ENCODE data around the gene BYSL.

The BYSL gene

GRCh38 chr6:41895300-41896233 lies 25.7 kb upstream of the BYSL start, which contains the start of gene USP49:
TSS of gene USP49 (minus strand) at chr6:41895375. CDS start at chr6:41806983, 88,392 bp downstream.
- H3K36me3 Mint-ChIP-seq = no peaks in the 10 kb centered on the region
- H3K27me3 Mint-ChIP-seq = no peaks in the 10 kb centered on the region
- ATAC-seq (replicated peaks) (peak; percentile 91 to 94), DNase-seq (peak; percentile 82)
- H3K4me3 Mint-ChIP-seq = no peak within 1 kb of the TSS
- no peaks in the 10 kb centered on the region for H3K9me3 Mint-ChIP-seq
- peaks cover 5 to 12% of the 10 kb centered on the region in 2 donors for H3K4me1 Mint-ChIP-seq
- peak within 1 kb of the TSS; percentile 96 for H3K27ac Mint-ChIP-seq

GRCh38 chr6:41896281-41896680 lies 25.0 kb upstream of the BYSL start:
- Mint-ChIP-seq H3K27ac (peak overlapping the region; percentile 96), H3K4me3 (no peak overlapping the region), H3K27me3 (no peaks in the 10 kb centered on the region), H3K4me1 (peaks cover 5 to 12% of the 10 kb centered on the region in 2 donors), H3K36me3 (no peaks in the 10 kb centered on the region), H3K9me3 (no peaks in the 10 kb centered on the region)
- ATAC-seq (replicated peaks) (no peak), DNase-seq (no peak)

- H3K9me3 Mint-ChIP-seq = no peaks in the 10 kb centered on the region
- no peaks in the 10 kb centered on the region for H3K27me3 Mint-ChIP-seq
- H3K4me1 Mint-ChIP-seq = peaks cover 4 to 16% of the 10 kb centered on the region in 2 donors
- ATAC-seq (replicated peaks) (no peak), DNase-seq (no peak)
- H3K4me3 Mint-ChIP-seq = no peak overlapping the region
- peaks cover 2 to 10% of the 10 kb centered on the region in 2 donors for H3K36me3 Mint-ChIP-seq
- no peak overlapping the region for H3K27ac Mint-ChIP-seq
Measured at GRCh38 chr6:41900861-41901260, 20.4 kb upstream of the BYSL start.

DNA sequence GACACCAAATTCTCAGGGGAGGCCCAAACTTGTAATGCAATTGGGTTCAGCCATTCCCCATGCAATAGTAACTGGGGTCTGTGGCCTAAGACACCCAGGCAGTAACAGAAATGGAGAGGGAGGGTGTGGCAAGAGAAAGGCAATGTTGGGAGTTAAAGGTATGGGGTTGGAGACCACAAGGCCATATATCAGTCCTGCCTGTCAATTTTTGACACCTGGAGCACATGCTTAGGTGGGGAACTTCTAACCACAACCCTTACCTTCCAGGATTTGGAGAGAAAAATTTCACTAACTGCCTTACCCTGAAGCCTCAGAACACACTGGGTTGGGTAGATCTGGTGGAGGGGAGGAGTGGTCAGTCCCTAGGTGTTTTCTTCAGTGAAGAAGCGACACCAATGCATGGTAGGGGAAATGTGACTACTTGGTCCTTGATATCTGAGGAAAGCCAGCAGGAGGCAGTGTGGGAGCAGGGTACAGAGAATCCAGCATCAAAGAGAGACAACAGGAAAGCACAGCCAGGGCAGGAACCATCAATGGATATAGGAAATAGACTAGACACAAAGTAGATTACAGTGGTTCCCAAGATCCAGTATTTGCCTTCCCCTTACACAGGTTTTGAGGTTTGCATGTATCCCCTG lies 19.3 kb upstream of the BYSL start:
- no peak for DNase-seq
- ATAC-seq (replicated peaks) = peak; percentile 31 to 55
- H3K9me3 Mint-ChIP-seq = no peaks in the 10 kb centered on the region
- H3K4me1 Mint-ChIP-seq = peaks cover 0 to 6% of the 10 kb centered on the region in 2 donors
- peaks cover 6 to 21% of the 10 kb centered on the region in 2 donors for H3K36me3 Mint-ChIP-seq
- H3K27ac Mint-ChIP-seq = no peak overlapping the region
- H3K4me3 Mint-ChIP-seq = no peak overlapping the region
- no peaks in the 10 kb centered on the region for H3K27me3 Mint-ChIP-seq

DNA sequence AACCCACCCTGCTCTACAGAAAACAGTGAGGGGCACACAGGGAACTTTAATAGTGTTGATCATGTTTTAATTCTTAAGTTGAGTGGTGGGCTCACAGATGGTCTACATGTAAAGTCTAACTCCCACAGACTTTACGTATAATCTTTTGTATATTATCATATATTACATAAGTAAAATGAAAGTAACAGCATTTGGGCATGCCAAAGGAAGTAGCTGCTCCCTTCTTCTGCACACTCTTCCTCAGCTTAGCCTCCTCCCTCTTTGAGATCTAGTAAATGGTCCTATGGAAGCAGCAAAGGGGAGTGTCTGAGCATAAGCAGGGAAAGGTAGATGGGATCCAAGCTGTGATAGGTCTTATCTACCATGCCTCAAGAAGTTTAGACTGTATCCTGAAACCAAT lies 11.6 kb upstream of the BYSL start:
- ATAC-seq (replicated peaks) (no peak), DNase-seq (no peak)
- H3K27ac Mint-ChIP-seq = no peak overlapping the region
- peaks cover 5 to 11% of the 10 kb centered on the region in 2 donors for H3K4me1 Mint-ChIP-seq
- peaks cover 30 to 45% of the 10 kb centered on the region in 2 donors for H3K36me3 Mint-ChIP-seq
- no peak overlapping the region for H3K4me3 Mint-ChIP-seq
- H3K9me3 Mint-ChIP-seq = no peaks in the 10 kb centered on the region
- H3K27me3 Mint-ChIP-seq = no peaks in the 10 kb centered on the region

- ATAC-seq (replicated peaks) = no peak
- H3K4me3 Mint-ChIP-seq = no peak overlapping the region
- no peaks in the 10 kb centered on the region for H3K27me3 Mint-ChIP-seq
- no peaks in the 10 kb centered on the region for H3K9me3 Mint-ChIP-seq
- H3K36me3 Mint-ChIP-seq = peaks cover 25 to 30% of the 10 kb centered on the region in 2 donors
- peak overlapping the region; percentile 31 for H3K27ac Mint-ChIP-seq
- no peak for DNase-seq
- H3K4me1 Mint-ChIP-seq = peaks cover 8 to 16% of the 10 kb centered on the region in 2 donors
Measured at GRCh38 chr6:41914343-41914742, 7.0 kb upstream of the BYSL start.

GRCh38 chr6:41914869-41915530 lies 6.3 kb upstream of the BYSL start:
- Mint-ChIP-seq H3K27ac (peak overlapping the region; percentile 67), H3K9me3 (no peaks in the 10 kb centered on the region), H3K4me3 (no peak overlapping the region), H3K27me3 (no peaks in the 10 kb centered on the region), H3K4me1 (peaks cover 11 to 23% of the 10 kb centered on the region in 2 donors), H3K36me3 (peaks cover 25 to 30% of the 10 kb centered on the region in 2 donors)
- ATAC-seq (replicated peaks) (no peak), DNase-seq (no peak)

DNA sequence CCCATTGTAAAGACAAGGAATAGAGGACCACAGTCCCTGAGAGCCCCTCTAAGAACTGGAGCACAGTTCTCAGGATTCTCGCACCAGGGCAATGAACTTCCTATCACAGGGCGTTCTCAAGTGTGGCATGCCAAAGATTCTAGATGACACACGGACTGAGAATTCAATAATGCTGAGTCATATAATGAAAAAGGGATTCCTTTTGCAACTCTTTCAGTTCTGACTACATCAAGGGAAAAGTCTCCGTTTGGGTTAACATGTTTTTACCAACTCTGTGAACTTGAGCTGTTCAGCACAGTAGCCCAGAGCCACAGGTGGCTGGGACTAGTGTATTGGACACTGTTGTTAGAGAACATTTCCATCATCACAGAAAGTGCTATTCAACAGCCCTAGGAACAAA lies 3.8 kb upstream of the BYSL start:
- Mint-ChIP-seq H3K4me3 (no peak overlapping the region), H3K27me3 (no peaks in the 10 kb centered on the region), H3K36me3 (peaks cover 20 to 29% of the 10 kb centered on the region in 2 donors), H3K9me3 (no peaks in the 10 kb centered on the region), H3K4me1 (peaks cover 17 to 36% of the 10 kb centered on the region in 2 donors), H3K27ac (no peak overlapping the region)
- ATAC-seq (replicated peaks) (no peak), DNase-seq (no peak)

- H3K27ac Mint-ChIP-seq = peak overlapping the region; percentile 99
- H3K36me3 Mint-ChIP-seq = peaks cover 24 to 38% of the 10 kb centered on the region in 2 donors
- peak; percentile 11 to 30 for ATAC-seq (replicated peaks)
- no peak for DNase-seq
- H3K27me3 Mint-ChIP-seq = no peaks in the 10 kb centered on the region
- H3K4me3 Mint-ChIP-seq = peak overlapping the region; percentile 96 to 98
- no peaks in the 10 kb centered on the region for H3K9me3 Mint-ChIP-seq
- peaks cover 32 to 50% of the 10 kb centered on the region in 2 donors for H3K4me1 Mint-ChIP-seq
Measured at GRCh38 chr6:41921712-41921998, 356 bp downstream of the BYSL start.

GRCh38 chr6:41922154-41922553 lies 855 bp downstream of the BYSL start:
- ATAC-seq (replicated peaks) (no peak), DNase-seq (no peak)
- Mint-ChIP-seq H3K4me1 (peaks cover 32 to 50% of the 10 kb centered on the region in 2 donors), H3K27ac (peak overlapping the region; percentile 99), H3K36me3 (peaks cover 23 to 38% of the 10 kb centered on the region in 2 donors), H3K9me3 (no peaks in the 10 kb centered on the region), H3K4me3 (peak overlapping the region; percentile 96 to 98), H3K27me3 (no peaks in the 10 kb centered on the region)

- Mint-ChIP-seq H3K4me1 (peaks cover 26 to 48% of the 10 kb centered on the region in 2 donors), H3K9me3 (no peaks in the 10 kb centered on the region), H3K27me3 (no peaks in the 10 kb centered on the region), H3K4me3 (no peak overlapping the region), H3K36me3 (peaks cover 35 to 58% of the 10 kb centered on the region in 2 donors), H3K27ac (peak overlapping the region; percentile 51)
- ATAC-seq (replicated peaks) (no peak), DNase-seq (no peak)
Measured at GRCh38 chr6:41927253-41927652, 6.0 kb downstream of the BYSL start.

GRCh38 chr6:41929924-41930323 lies 8.6 kb downstream of the BYSL start:
- Mint-ChIP-seq H3K27me3 (no peaks in the 10 kb centered on the region), H3K27ac (no peak overlapping the region), H3K4me1 (peaks cover 19 to 42% of the 10 kb centered on the region in 2 donors), H3K4me3 (no peak overlapping the region), H3K36me3 (peaks cover 27 to 54% of the 10 kb centered on the region in 2 donors), H3K9me3 (no peaks in the 10 kb centered on the region)
- ATAC-seq (replicated peaks) = no peak
- DNase-seq = no peak

- Mint-ChIP-seq H3K9me3 (no peaks in the 10 kb centered on the region), H3K4me3 (no peak overlapping the region), H3K27ac (peak overlapping the region; percentile 1), H3K36me3 (peaks cover 27 to 58% of the 10 kb centered on the region in 2 donors), H3K27me3 (no peaks in the 10 kb centered on the region), H3K4me1 (peaks cover 31 to 55% of the 10 kb centered on the region in 2 donors)
- DNase-seq = no peak
- ATAC-seq (replicated peaks) = no peak
Measured at GRCh38 chr6:41931792-41932191, 10.5 kb downstream of the BYSL start.

GRCh38 chr6:41932378-41932777 lies 11.1 kb downstream of the BYSL start:
- DNase-seq (no peak), ATAC-seq (replicated peaks) (no peak)
- H3K27me3 Mint-ChIP-seq = no peaks in the 10 kb centered on the region
- H3K36me3 Mint-ChIP-seq = peaks cover 31 to 54% of the 10 kb centered on the region in 2 donors
- H3K4me1 Mint-ChIP-seq = peaks cover 36 to 61% of the 10 kb centered on the region in 2 donors
- peak overlapping the region; percentile 21 for H3K27ac Mint-ChIP-seq
- H3K4me3 Mint-ChIP-seq = no peak overlapping the region
- H3K9me3 Mint-ChIP-seq = no peaks in the 10 kb centered on the region

All from stimulated activated naive B cell treated with anti-CD40 and anti-IgM and Interleukin-4, amounts not matched to agents 10 μg/mL and 1 μg/mL and 100 μg/mL, for 72 hours (primary cell).